KOPT-K1 (cell line): ENCODE measurements around the gene DPYD.

Experiments used
- H3K27ac ChIP-seq: fragments of 200-600 bp; sonication (generic); 2 replicates; pipeline ENCODE4 v1.5.1; 2016; ENCODE audit warnings: antibody characterized with exemption, mild to moderate bottlenecking, low read depth, low read length; ENCODE audit not compliant: poor library complexity, severe bottlenecking
- H3K36me3 ChIP-seq: fragments of 200-600 bp; sonication (generic); 2 replicates; pipeline ENCODE4 v1.5.1; 2017; ENCODE audit warnings: antibody characterized with exemption, mild to moderate bottlenecking, low read length, moderate library complexity; ENCODE audit not compliant: insufficient read depth
- H3K9me3 ChIP-seq: fragments of 200-600 bp; sonication (generic); 2 replicates; pipeline ENCODE4 v1.5.1; 2017; ENCODE audit warnings: antibody characterized with exemption, low read length, mild to moderate bottlenecking; ENCODE audit not compliant: insufficient read depth, poor library complexity, severe bottlenecking

Gene DPYD

DNA sequence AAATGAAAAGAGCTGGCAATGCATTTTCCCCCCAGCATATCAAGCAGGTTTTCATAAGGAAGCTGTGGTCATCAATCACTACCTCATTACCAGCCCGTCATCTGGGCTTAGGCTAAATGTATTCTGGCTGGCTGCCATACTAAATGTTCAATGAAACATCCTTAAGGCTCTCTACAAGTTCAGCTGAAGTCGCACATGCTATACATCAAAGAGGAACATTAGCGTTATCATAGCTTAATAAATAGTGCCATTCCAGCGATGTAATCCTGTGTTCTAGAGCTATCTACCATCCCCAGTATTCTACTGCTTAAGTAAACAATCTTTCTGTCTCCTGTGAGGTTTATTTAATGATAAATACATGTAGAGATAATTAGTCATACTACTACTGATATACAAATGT is 288.8 kb downstream of the DPYD start:
- H3K27ac ChIP-seq: no peak overlapping the region
- H3K9me3 ChIP-seq: no peaks in the 10 kb centered on the region
- no peaks in the 10 kb centered on the region for H3K36me3 ChIP-seq

DNA sequence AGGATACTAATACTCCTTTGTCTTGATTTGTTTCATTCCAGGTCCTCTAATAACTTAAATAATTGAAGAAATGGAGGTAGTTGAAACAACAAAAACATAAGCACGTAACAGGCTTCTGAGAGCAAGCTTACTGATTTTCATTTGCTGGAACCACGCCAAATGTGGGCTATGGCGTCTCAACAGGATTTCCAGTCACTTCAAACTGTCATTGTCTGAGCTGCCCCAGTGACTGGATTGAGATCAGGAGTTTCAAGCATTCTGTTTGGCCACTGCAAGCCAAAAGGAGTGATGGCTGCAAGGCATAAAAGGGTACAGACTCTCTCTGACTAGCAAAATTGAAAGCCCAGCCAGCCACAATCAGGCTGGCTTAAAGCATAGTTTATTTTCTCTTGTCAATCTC is 289.9 kb downstream of the DPYD start:
- no peaks in the 10 kb centered on the region for H3K36me3 ChIP-seq
- no peaks in the 10 kb centered on the region for H3K9me3 ChIP-seq
- no peak overlapping the region for H3K27ac ChIP-seq

DNA sequence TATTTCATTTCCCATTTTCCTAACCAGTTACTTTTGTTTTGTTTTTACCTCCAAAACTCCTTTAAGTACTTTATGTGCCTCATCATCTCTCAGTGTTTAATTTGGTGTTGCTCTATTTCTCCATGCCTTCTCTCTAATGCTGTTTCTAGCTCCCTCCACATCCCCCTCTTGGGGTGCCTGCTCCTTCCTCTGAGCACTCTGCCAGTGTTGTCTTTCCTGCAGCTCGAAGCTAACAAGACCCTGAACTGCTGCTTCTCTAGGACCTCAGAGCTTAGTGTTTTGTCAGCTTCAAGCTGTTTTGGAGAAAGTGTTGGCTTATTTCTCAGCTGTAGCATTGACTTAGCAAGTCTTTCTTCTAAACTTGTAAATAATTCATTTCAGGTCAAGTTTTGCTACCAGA is 290.6 kb downstream of the DPYD start:
- H3K9me3 ChIP-seq: no peaks in the 10 kb centered on the region
- H3K27ac ChIP-seq: no peak overlapping the region

DNA sequence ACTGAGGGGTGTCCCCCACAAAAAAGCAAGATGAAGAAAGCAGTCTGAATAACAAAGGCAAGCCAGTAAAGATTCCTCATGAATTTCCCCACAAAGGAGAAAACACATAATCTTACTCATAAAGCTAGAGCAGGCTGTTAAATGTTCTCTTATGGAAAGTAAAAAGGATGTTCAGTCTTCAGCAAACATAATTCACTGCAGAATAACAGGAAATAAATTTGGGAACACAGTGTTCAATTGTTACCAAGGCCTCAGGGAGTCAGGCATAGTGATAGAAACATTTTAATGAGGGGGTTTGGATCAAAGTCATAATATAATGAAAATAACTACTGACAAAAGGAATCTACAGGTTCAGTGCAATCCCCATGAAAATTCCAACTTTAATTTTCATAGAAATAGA is 297.6 kb downstream of the DPYD start:
- Histone ChIP-seq H3K36me3 (no peaks in the 10 kb centered on the region), H3K9me3 (no peaks in the 10 kb centered on the region), H3K27ac (no peak overlapping the region)

More for the DNA sequence above, 290.6 kb downstream of the DPYD start:
- H3K36me3 ChIP-seq: no peaks in the 10 kb centered on the region

DNA sequence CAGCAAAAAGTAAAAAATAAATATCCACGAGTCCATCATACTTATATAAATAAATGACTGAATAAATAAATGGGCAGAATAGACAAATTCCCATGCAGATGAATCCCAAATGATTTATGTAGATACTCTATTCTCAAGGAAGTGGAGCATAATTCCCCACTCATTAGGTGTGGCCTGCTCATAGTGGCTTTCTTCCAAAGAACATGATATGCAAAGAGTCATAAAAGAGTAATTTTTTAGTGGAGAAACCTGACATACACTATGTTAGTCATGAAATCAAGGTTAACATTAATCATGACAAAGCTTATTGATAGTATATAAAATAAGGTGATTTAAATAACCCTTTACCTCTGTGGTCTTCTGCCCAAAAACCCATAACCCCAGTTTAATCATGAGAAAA is 298.9 kb downstream of the DPYD start:
- no peak overlapping the region for H3K27ac ChIP-seq
- no peaks in the 10 kb centered on the region for H3K36me3 ChIP-seq
- no peaks in the 10 kb centered on the region for H3K9me3 ChIP-seq

DNA sequence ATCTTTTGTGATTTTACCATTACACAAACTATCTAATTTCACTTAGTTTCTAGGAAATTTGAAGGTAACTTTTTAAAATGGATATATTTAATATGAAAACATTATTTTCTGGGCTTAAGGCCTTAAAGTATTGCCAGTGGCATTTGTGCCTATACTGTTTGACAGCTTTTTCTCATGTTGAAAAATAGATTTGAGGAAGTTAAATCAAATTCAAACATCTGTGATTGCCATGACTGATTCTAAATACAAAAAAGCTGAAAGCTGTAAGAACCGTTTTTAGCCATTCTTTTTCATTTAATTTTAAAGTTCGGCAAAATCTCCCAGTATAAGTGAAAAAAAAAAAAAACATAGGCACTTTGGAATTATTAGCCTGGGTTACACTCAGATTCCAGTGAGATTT is 301.1 kb downstream of the DPYD start:
- Histone ChIP-seq H3K27ac (no peak overlapping the region), H3K9me3 (no peaks in the 10 kb centered on the region), H3K36me3 (no peaks in the 10 kb centered on the region)

DNA sequence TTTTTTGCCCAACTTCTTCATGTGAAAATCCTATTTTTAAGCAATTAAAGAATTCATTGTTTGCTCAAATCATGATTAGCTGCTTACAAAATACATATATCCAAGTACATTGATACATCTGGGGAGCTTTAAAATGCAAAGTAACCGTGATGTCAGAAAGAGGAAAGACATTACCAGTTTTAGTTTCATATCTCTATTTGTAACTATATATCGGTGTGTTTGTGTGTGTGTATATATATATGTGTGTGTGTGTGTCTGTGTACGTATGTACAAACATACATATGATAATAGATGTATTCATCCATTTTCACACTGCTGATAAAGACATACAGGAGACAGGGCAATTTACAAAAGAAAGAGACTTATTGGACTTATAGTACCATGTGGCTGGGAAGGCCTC is 310.1 kb downstream of the DPYD start:
- no peak overlapping the region for H3K27ac ChIP-seq
- H3K36me3 ChIP-seq: no peaks in the 10 kb centered on the region
- peaks cover 5% of the 10 kb centered on the region for H3K9me3 ChIP-seq

GRCh38 chr1:97610102-97610501 is 310.7 kb downstream of the DPYD start:
- Histone ChIP-seq H3K36me3 (no peaks in the 10 kb centered on the region), H3K27ac (no peak overlapping the region), H3K9me3 (peaks cover 5% of the 10 kb centered on the region)

DNA sequence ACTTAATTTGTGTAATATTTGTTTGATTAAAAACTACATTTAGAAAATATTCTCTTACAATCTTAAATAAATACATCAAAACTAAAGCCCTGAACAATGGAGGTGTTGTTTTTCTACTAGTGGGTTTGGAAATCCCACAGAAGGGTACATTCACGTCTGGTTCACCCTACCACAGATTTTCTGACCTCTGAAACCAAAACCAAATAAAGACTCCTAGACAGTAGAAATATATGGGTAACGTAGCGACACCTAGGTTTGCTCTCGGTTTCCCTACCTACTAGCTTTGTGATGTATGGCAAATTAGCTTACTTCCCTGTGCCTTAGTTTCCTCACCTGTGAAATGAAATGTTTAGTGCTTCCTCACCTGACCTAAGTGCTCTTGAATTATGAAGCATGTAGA is 312.6 kb downstream of the DPYD start:
- Histone ChIP-seq H3K27ac (no peak overlapping the region), H3K9me3 (peaks cover 5% of the 10 kb centered on the region), H3K36me3 (no peaks in the 10 kb centered on the region)

DNA sequence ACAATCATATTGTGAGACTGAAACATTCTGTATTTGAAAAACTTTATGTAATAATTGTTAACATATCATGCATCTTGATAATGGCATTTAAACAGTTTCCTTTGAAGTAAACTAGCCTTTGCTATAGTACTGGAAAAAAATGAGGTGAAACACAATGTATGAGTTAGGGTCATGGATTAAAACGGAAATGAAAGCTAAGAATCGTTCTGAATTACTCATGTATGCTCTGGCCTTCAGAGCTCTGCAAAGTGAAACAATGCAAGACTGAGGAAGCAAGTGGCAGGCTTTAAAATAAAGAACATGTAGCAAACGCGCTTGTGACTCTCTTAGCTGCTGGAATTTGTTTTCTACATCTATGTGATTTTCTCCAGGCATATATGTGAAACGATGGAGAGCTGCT is 317.1 kb downstream of the DPYD start:
- no peak overlapping the region for H3K27ac ChIP-seq
- no peaks in the 10 kb centered on the region for H3K9me3 ChIP-seq
- no peaks in the 10 kb centered on the region for H3K36me3 ChIP-seq

DNA sequence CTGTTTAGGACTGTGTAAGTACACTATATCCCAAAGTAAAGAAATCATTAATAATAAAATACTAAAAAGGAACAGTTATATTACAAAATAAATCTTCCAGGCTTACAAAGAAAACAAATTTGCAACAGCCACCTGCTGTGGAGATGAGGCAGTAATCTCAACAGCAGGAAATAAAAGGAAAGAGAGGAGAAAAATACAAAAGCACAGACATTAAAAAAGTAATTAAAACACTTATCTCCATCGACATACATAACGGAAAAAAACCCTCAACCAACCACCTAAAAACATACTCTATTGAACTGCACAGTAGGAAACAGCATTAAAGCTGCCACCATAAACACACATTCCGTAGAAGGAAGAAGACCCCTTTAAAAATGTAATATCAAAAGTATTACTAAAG is 317.6 kb downstream of the DPYD start:
- no peaks in the 10 kb centered on the region for H3K36me3 ChIP-seq
- no peaks in the 10 kb centered on the region for H3K9me3 ChIP-seq
- no peak overlapping the region for H3K27ac ChIP-seq

GRCh38 chr1:97599447-97599846 is 321.4 kb downstream of the DPYD start:
- Histone ChIP-seq H3K36me3 (0 out of 2 replicates have a peak, but pooled peaks cover 2% of the 10 kb centered on the region), H3K27ac (no peak overlapping the region), H3K9me3 (no peaks in the 10 kb centered on the region)

DNA sequence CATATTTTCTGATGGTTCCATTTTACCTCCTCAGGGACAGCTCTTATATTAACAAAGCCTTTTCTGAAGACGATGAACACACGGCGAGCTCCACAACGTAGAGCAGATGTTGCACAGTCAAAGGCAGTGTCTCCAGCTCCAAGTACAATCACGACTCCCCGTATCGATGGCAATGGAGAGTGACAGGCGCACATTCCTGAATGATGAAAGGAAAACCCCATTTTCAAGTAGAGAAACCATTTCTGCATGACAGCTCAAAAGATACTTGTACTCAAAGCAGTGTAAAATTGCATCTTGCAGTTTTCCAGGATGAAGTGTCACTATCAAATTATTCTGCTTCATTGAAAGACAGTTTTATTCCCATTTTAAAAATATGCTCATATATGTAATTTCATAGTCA is 327.6 kb downstream of the DPYD start:
- peaks cover 38% of the 10 kb centered on the region; the same call in 1 of the 2 replicates for H3K36me3 ChIP-seq

DNA sequence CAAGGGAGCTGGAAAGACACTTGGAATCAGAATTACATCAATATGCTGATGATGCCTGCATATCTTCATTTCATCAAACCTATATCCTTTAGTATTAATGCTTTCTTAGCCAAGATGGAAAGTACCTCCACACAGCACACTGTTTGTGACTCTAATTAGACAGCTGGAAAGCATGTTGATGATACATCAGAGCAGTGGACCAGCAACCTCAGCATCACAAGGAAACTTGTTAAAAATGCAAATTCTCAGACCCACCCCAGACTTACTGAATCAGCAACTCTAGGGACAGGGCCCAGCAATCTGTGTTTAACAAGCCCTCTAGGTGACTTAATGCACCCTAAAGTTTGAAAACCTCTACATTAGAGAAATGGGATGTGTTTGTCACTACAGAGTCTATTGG is 332.1 kb downstream of the DPYD start:
- H3K36me3 ChIP-seq: peaks cover 35% of the 10 kb centered on the region; the same call in 1 of the 2 replicates
- H3K27ac ChIP-seq: no peak overlapping the region
- H3K9me3 ChIP-seq: no peaks in the 10 kb centered on the region

More for the DNA sequence above, 327.6 kb downstream of the DPYD start:
- Histone ChIP-seq H3K27ac (no peak overlapping the region), H3K9me3 (no peaks in the 10 kb centered on the region)

DNA sequence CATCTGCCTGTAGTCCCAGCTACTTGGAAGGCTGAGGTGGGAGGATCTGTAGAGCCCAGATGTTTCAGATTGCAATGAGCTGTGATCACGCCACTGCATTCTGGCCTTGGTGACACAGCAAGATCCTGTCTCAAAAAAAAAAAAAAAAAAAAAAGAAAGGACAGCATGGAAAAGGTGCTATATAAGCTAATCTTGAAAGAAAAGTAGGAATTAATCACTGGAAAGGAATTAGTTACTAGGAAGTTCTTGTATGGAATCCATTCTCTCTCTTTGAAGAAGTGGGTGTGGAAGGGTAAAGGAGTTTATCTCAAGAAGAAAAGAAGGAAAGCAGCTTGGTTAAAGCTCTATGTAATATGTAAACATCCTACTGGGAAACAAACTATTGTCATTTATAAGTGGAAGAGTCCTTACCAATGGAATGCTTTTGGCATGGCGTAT is 339.2 kb downstream of the DPYD start:
- Histone ChIP-seq H3K9me3 (no peaks in the 10 kb centered on the region), H3K27ac (no peak overlapping the region), H3K36me3 (no peaks in the 10 kb centered on the region)

GRCh38 chr1:97577613-97578012 is 343.2 kb downstream of the DPYD start:
- no peak overlapping the region for H3K27ac ChIP-seq
- H3K9me3 ChIP-seq: no peaks in the 10 kb centered on the region
- peaks cover 10% of the 10 kb centered on the region; the same call in 1 of the 2 replicates for H3K36me3 ChIP-seq

DNA sequence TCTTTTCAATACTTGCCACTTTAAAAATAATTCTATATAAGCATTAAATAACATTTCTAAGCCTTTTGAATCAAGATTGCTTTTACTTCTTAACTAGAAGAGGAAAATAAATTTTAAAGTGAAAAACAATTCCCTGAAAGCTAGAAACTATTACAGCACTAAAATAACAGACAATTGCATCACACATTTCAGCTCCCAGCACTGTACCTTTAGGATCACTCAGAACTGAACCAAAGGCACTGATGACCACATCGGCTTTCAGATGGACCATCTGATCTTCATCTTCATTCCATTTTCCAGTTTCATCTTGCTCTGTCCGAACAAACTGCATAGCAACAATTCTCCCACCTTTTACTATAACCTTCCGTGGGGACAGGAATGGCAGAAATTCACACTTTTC is 347.3 kb downstream of the DPYD start:
- H3K9me3 ChIP-seq: no peaks in the 10 kb centered on the region
- H3K27ac ChIP-seq: no peak overlapping the region
- peaks cover 13% of the 10 kb centered on the region; the same call in 1 of the 2 replicates for H3K36me3 ChIP-seq
